HEK293 (cell line): ENCODE results near the gene DGCR2.

Experiments used
- CTCF ChIA-PET: fragments of 350-600 bp; formaldehyde crosslinking; extraction: SDS; loops from one replicate; lab custom pipeline; 2021; ENCODE audit warnings: antibody characterized with exemption; lab: Yijun Ruan, JAX
- POLR2A ChIA-PET: fragments of 300-600 bp; formaldehyde crosslinking; extraction: SDS; loops from one replicate; lab custom pipeline; 2020; ENCODE audit warnings: antibody characterized with exemption, inconsistent platforms; lab: Yijun Ruan, JAX
- H3K27ac ChIP-seq: fragments of 200-500 bp; sonication (Bioruptor generic); 2 replicates; pipeline ENCODE4 v1.5.1; 2014; ENCODE audit warnings: low read depth, low read length, control low read depth, inconsistent platforms; ENCODE audit errors: extremely low read depth
- H3K36me3 ChIP-seq, 2 experiments: fragments of 200-500 bp in 1 of 2; sonication (Bioruptor generic) in 1 of 2; 1 replicate in 1 of 2; 2 replicates in 1 of 2; pipeline ENCODE4 v1.5.1; 2014 to 2017; ENCODE audit warnings: inconsistent platforms in 2 of 2, low read length in 2 of 2; ENCODE audit not compliant: control insufficient read depth in 2 of 2, insufficient read depth in 1 of 2
- H3K4me1 ChIP-seq: fragments of 200-500 bp; sonication (Bioruptor generic); 2 replicates; pipeline ENCODE4 v1.5.1; 2014; ENCODE audit warnings: mild to moderate bottlenecking, low read length, inconsistent platforms; ENCODE audit not compliant: control insufficient read depth, insufficient read depth
- H3K4me3 ChIP-seq: 2 replicates; pipeline ENCODE4 v1.5.1; 2011; ENCODE audit warnings: low read depth, mild to moderate bottlenecking, control low read depth, low read length, moderate library complexity
- H3K9me3 ChIP-seq: fragments of 200-500 bp; sonication (Bioruptor generic); 2 replicates; pipeline ENCODE4 v1.5.1; 2014; ENCODE audit warnings: low read depth, low read length, inconsistent platforms; ENCODE audit not compliant: control insufficient read depth, insufficient read depth
- HOXA7 ChIP-seq: sonication (generic); formaldehyde crosslinking; IDR thresholded peaks from 2 replicates; pipeline ENCODE4 v1.8.1; 2022; ENCODE audit warnings: missing genetic modification reagents, borderline replicate concordance
- KLF8 ChIP-seq: fragments of 450-650 bp; formaldehyde crosslinking; IDR thresholded peaks from 2 replicates; pipeline ENCODE4 v1.5.1; 2016; ENCODE audit warnings: missing biosample characterization, missing genetic modification characterization
- KLF9 ChIP-seq: fragments of 450-650 bp; formaldehyde crosslinking; IDR thresholded peaks from 2 replicates; pipeline ENCODE4 v1.5.1; 2016; ENCODE audit warnings: missing biosample characterization, missing genetic modification characterization, low read depth
- SP7 ChIP-seq: fragments of 450-650 bp; formaldehyde crosslinking; IDR thresholded peaks from 2 replicates; pipeline ENCODE4 v1.5.1; 2016; ENCODE audit warnings: missing biosample characterization, missing genetic modification characterization
- ZBTB17 ChIP-seq: fragments of 450-650 bp; formaldehyde crosslinking; IDR thresholded peaks from 2 replicates; pipeline ENCODE4 v1.5.1; 2016; ENCODE audit warnings: missing biosample characterization, missing genetic modification characterization
- ZBTB20 ChIP-seq: fragments of 450-650 bp; formaldehyde crosslinking; IDR thresholded peaks from 2 replicates; pipeline ENCODE4 v1.5.1; 2016; ENCODE audit warnings: missing biosample characterization, missing genetic modification characterization
- ZFHX2 ChIP-seq: fragments of 450-650 bp; formaldehyde crosslinking; conservative IDR thresholded peaks from 2 replicates; pipeline ENCODE4 v1.5.1; 2016; ENCODE audit warnings: missing biosample characterization, missing genetic modification characterization
- ZNF211 ChIP-seq: fragments of 450-650 bp; formaldehyde crosslinking; IDR thresholded peaks from 2 replicates; pipeline ENCODE4 v1.5.1; 2016; ENCODE audit warnings: low read depth, missing biosample characterization, missing genetic modification characterization
- ZNF292 ChIP-seq: fragments of 450-650 bp; formaldehyde crosslinking; IDR thresholded peaks from 2 replicates; pipeline ENCODE4 v1.5.1; 2016; ENCODE audit warnings: low read depth, missing biosample characterization, missing genetic modification characterization, borderline replicate concordance
- ZNF521 ChIP-seq: fragments of 450-650 bp; formaldehyde crosslinking; IDR thresholded peaks from 2 replicates; pipeline ENCODE4 v1.5.1; 2017; ENCODE audit warnings: missing biosample characterization, mild to moderate bottlenecking, missing genetic modification characterization
- ZNF561 ChIP-seq: fragments of 450-650 bp; IDR thresholded peaks from 2 replicates; pipeline ENCODE4 v1.5.1; 2018; ENCODE audit warnings: missing biosample characterization, missing genetic modification characterization, borderline replicate concordance
- ZNF600 ChIP-seq: fragments of 450-650 bp; formaldehyde crosslinking; IDR thresholded peaks from 2 replicates; pipeline ENCODE4 v1.5.1; 2016; ENCODE audit warnings: missing biosample characterization, missing genetic modification characterization
- ZNF670 ChIP-seq: fragments of 450-650 bp; formaldehyde crosslinking; IDR thresholded peaks from 2 replicates; pipeline ENCODE4 v1.5.1; 2016; ENCODE audit warnings: missing biosample characterization, missing genetic modification characterization, low read depth
- ZNF830 ChIP-seq: fragments of 450-650 bp; IDR thresholded peaks from 2 replicates; pipeline ENCODE4 v1.5.0; 2018; ENCODE audit warnings: missing biosample characterization, missing genetic modification characterization, low read depth, mild to moderate bottlenecking, moderate library complexity
- ZSCAN18 ChIP-seq: fragments of 450-650 bp; formaldehyde crosslinking; IDR thresholded peaks from 2 replicates; pipeline ENCODE4 v1.5.1; 2016; ENCODE audit warnings: missing biosample characterization, missing genetic modification characterization
- ZSCAN30 ChIP-seq: fragments of 450-650 bp; IDR thresholded peaks from 2 replicates; pipeline ENCODE4 v1.5.1; 2018; ENCODE audit warnings: missing biosample characterization, mild to moderate bottlenecking, missing genetic modification characterization, moderate library complexity
- TF ChIP-seq, protein P1 (sequence below): fragments of 450-650 bp; formaldehyde crosslinking; IDR thresholded peaks from 2 replicates; pipeline ENCODE4 v1.5.1; 2016; ENCODE audit warnings: missing biosample characterization, missing genetic modification characterization
- TF ChIP-seq, protein P2 (sequence below): fragments of 450-650 bp; formaldehyde crosslinking; IDR thresholded peaks from 2 replicates; pipeline ENCODE4 v1.5.1; 2016; ENCODE audit warnings: missing biosample characterization, missing genetic modification characterization
- TF ChIP-seq, protein P3 (sequence below): fragments of 450-650 bp; formaldehyde crosslinking; IDR thresholded peaks from 2 replicates; pipeline ENCODE4 v1.5.1; 2016; ENCODE audit warnings: missing biosample characterization, missing genetic modification characterization
- TF ChIP-seq, protein P4 (sequence below): fragments of 450-650 bp; formaldehyde crosslinking; IDR thresholded peaks from 2 replicates; pipeline ENCODE4 v1.5.1; 2016; ENCODE audit warnings: missing biosample characterization, missing genetic modification characterization, borderline replicate concordance
- TF ChIP-seq, protein P5 (sequence below): fragments of 450-650 bp; formaldehyde crosslinking; IDR thresholded peaks from 2 replicates; pipeline ENCODE4 v1.5.1; 2016; ENCODE audit warnings: missing biosample characterization, missing genetic modification characterization

DGCR2 gene

DNA sequence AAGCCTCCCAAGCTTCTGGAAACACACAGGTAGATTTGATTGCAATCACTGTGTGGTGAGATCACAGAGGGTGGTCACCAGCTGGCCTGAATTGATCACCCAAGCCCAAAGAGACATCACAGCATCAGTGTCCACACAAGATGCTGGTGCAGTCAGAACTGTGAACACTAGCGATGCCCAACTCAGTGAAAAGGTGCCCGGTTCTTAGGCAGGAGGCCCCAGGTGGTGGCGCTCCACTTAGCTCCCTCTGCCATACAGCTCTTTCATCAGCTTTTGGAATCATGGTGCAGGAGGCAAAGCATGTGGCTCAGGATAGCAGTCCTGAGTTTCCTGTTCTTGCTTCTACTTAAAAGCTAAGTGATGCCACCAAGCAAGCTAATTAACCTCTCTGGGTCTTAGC, 11.1 kb downstream of the DGCR2 start:
- Histone ChIP-seq H3K36me3 (peaks cover 0 to 26% of the 10 kb centered on the region in 2 experiments; a peak in 1 of 3 replicates), H3K27ac (no peak overlapping the region), H3K4me3 (no peak overlapping the region), H3K9me3 (no peaks in the 10 kb centered on the region), H3K4me1 (no peaks in the 10 kb centered on the region)
- ChIA-PET POLR2A (interaction anchor here (1.3 to 2.4 kb wide), 2 partner anchors 11 to 34 kb away, joined by 3 to 17 read pairs; partner anchors contain the start of genes DGCR2 and ESS2), CTCF (interaction anchor here (0.6 to 1.1 kb wide), 7 partner anchors 10 to 648 kb away, joined by 3 to 8 read pairs (median 4); no protein-coding TSS in a partner anchor)
- TF ChIP-seq ZBTB17 (tag by site-specific recombination) (peak; percentile 26; the same call in 1 of the 2 replicates), HOXA7 (CRISPR knock-in tag) (no peak)

DNA sequence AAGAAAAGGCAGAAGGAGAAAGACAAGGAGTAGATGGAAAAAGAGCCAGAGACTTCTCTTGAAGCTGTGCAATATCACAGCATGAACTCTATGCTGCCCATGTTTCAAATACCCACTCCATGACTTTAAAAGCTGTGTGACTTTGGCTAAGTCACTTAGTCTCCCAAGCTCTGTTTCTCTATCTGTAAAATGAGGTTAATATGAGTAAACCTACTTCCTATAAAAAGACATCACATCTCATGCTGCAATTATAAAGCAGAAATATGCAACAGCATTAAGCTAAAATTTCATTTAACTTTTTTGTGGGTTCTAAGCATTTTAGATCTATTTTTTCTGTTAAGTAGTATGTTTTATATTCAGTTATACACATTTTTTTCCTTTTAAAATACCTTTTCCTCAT, 11.6 kb downstream of the DGCR2 start:
- CTCF ChIA-PET = interaction anchor here (0.6 to 1.1 kb wide), 8 partner anchors 10 to 649 kb away, joined by 3 to 8 read pairs (median 4); no protein-coding TSS in a partner anchor
- Histone ChIP-seq H3K27ac (no peak overlapping the region), H3K4me1 (no peaks in the 10 kb centered on the region), H3K4me3 (no peak overlapping the region), H3K36me3 (peaks cover 0 to 23% of the 10 kb centered on the region in 2 experiments; a peak in 1 of 3 replicates), H3K9me3 (no peaks in the 10 kb centered on the region)
- no peak for TF ChIP-seq ZNF670 (tag by site-specific recombination)
- TF ChIP-seq ZFHX2 = no peak
- no peak for TF ChIP-seq ZNF521 (tag by site-specific recombination)
- TF ChIP-seq KLF9 (tag by site-specific recombination) = no peak
- no peak for TF ChIP-seq SP7 (tag by site-specific recombination)
- no peak for TF ChIP-seq ZBTB20 (tag by site-specific recombination)
- no peak for TF ChIP-seq ZNF211
- TF ChIP-seq ZNF292 (tag by site-specific recombination) = no peak
- no peak for TF ChIP-seq ZSCAN30 (tag by site-specific recombination)
- TF ChIP-seq ZNF830 (tag by site-specific recombination) = no peak
- TF ChIP-seq, protein P1, sequence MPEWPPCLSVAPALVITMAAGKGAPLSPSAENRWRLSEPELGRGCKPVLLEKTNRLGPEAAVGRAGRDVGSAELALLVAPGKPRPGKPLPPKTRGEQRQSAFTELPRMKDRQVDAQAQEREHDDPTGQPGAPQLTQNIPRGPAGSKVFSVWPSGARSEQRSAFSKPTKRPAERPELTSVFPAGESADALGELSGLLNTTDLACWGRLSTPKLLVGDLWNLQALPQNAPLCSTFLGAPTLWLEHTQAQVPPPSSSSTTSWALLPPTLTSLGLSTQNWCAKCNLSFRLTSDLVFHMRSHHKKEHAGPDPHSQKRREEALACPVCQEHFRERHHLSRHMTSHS = no peak
- TF ChIP-seq, protein P2, sequence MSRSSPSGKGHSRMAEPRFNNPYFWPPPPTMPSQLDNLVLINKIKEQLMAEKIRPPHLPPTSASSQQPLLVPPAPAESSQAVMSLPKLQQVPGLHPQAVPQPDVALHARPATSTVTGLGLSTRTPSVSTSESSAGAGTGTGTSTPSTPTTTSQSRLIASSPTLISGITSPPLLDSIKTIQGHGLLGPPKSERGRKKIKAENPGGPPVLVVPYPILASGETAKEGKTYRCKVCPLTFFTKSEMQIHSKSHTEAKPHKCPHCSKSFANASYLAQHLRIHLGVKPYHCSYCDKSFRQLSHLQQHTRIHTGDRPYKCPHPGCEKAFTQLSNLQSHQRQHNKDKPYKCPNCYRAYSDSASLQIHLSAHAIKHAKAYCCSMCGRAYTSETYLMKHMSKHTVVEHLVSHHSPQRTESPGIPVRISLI (tag by site-specific recombination) = no peak
- no peak for TF ChIP-seq HOXA7 (CRISPR knock-in tag)
- TF ChIP-seq ZSCAN18 (tag by site-specific recombination) = no peak
- TF ChIP-seq, protein P3, sequence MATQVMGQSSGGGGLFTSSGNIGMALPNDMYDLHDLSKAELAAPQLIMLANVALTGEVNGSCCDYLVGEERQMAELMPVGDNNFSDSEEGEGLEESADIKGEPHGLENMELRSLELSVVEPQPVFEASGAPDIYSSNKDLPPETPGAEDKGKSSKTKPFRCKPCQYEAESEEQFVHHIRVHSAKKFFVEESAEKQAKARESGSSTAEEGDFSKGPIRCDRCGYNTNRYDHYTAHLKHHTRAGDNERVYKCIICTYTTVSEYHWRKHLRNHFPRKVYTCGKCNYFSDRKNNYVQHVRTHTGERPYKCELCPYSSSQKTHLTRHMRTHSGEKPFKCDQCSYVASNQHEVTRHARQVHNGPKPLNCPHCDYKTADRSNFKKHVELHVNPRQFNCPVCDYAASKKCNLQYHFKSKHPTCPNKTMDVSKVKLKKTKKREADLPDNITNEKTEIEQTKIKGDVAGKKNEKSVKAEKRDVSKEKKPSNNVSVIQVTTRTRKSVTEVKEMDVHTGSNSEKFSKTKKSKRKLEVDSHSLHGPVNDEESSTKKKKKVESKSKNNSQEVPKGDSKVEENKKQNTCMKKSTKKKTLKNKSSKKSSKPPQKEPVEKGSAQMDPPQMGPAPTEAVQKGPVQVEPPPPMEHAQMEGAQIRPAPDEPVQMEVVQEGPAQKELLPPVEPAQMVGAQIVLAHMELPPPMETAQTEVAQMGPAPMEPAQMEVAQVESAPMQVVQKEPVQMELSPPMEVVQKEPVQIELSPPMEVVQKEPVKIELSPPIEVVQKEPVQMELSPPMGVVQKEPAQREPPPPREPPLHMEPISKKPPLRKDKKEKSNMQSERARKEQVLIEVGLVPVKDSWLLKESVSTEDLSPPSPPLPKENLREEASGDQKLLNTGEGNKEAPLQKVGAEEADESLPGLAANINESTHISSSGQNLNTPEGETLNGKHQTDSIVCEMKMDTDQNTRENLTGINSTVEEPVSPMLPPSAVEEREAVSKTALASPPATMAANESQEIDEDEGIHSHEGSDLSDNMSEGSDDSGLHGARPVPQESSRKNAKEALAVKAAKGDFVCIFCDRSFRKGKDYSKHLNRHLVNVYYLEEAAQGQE (tag by site-specific recombination) = no peak
- TF ChIP-seq, protein P4, sequence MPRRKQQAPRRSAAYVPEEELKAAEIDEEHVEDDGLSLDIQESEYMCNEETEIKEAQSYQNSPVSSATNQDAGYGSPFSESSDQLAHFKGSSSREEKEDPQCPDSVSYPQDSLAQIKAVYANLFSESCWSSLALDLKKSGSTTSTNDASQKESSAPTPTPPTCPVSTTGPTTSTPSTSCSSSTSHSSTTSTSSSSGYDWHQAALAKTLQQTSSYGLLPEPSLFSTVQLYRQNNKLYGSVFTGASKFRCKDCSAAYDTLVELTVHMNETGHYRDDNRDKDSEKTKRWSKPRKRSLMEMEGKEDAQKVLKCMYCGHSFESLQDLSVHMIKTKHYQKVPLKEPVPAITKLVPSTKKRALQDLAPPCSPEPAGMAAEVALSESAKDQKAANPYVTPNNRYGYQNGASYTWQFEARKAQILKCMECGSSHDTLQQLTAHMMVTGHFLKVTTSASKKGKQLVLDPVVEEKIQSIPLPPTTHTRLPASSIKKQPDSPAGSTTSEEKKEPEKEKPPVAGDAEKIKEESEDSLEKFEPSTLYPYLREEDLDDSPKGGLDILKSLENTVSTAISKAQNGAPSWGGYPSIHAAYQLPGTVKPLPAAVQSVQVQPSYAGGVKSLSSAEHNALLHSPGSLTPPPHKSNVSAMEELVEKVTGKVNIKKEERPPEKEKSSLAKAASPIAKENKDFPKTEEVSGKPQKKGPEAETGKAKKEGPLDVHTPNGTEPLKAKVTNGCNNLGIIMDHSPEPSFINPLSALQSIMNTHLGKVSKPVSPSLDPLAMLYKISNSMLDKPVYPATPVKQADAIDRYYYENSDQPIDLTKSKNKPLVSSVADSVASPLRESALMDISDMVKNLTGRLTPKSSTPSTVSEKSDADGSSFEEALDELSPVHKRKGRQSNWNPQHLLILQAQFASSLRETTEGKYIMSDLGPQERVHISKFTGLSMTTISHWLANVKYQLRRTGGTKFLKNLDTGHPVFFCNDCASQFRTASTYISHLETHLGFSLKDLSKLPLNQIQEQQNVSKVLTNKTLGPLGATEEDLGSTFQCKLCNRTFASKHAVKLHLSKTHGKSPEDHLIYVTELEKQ (tag by site-specific recombination) = no peak
- no peak for TF ChIP-seq ZNF600 (tag by site-specific recombination)
- TF ChIP-seq KLF8 (tag by site-specific recombination) = no peak
- no peak for TF ChIP-seq ZNF561 (tag by site-specific recombination)
- TF ChIP-seq, protein P5, sequence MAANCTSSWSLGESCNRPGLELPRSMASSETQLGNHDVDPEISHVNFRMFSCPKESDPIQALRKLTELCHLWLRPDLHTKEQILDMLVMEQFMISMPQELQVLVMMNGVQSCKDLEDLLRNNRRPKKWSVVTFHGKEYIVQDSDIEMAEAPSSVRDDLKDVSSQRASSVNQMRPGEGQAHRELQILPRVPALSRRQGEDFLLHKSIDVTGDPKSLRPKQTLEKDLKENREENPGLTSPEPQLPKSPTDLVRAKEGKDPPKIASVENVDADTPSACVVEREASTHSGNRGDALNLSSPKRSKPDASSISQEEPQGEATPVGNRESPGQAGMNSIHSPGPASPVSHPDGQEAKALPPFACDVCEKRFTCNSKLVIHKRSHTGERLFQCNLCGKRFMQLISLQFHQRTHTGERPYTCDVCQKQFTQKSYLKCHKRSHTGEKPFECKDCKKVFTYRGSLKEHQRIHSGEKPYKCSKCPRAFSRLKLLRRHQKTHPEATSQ (tag by site-specific recombination) = no peak
- POLR2A ChIA-PET = interaction anchor here (1.3 to 2.4 kb wide), 2 partner anchors 11 to 34 kb away, joined by 3 to 17 read pairs; partner anchors contain the start of genes DGCR2 and ESS2
